ENCODE results near the gene HSF4. TPM values are rescaled to one million over a fixed set of nuclear protein-coding genes. Genes with fewer than 3 reads are reported as not detected.
A peak's percentile ranks its signal among the peaks of the same experiment; 100 is the strongest.

Gene HSF4
- total RNA-seq, 1 experiment from 2014 or later = 28.7 TPM

- DNase-seq (ENCODE audit: low read depth, low spot score) = no peak
- in situ Hi-C loops (cut with HindIII; ENCODE audit: low pct_unique_long_range_greater_than_20kb, low sequenced_read_pairs) = no loop called here
Measured at GRCh38 chr16:67190448-67191399, 26.2 kb downstream of the HSF4 start.

- in situ Hi-C loops (cut with HindIII; ENCODE audit: low pct_unique_long_range_greater_than_20kb, low sequenced_read_pairs) = no loop called here
- no peak for DNase-seq (ENCODE audit: low read depth, low spot score)
Measured at GRCh38 chr16:67191411-67191994, 27.0 kb downstream of the HSF4 start.

GRCh38 chr16:67191995-67192681 lies 27.6 kb downstream of the HSF4 start, which contains the start of gene E2F4:
Gene E2F4, plus strand, starts transcription at chr16:67192155. Its CDS starts 73 bp downstream, at chr16:67192228.
- in situ Hi-C loops (cut with HindIII; ENCODE audit: low pct_unique_long_range_greater_than_20kb, low sequenced_read_pairs) = no loop called here

GRCh38 chr16:67192781-67193361 lies 28.3 kb downstream of the HSF4 start:
- in situ Hi-C loops (cut with HindIII; ENCODE audit: low pct_unique_long_range_greater_than_20kb, low sequenced_read_pairs) = no loop called here
- no peak for DNase-seq (ENCODE audit: low read depth, low spot score)

More at GRCh38 chr16:67191995-67192681, 27.6 kb downstream of the HSF4 start, which contains the start of gene E2F4:
- peak; percentile 88 for DNase-seq (ENCODE audit: low read depth, low spot score)

GRCh38 chr16:67193536-67193935 lies 29.0 kb downstream of the HSF4 start:
- no peak for DNase-seq (ENCODE audit: low read depth, low spot score)

GRCh38 chr16:67194260-67194659 lies 29.7 kb downstream of the HSF4 start:
- in situ Hi-C loops (cut with HindIII; ENCODE audit: low pct_unique_long_range_greater_than_20kb, low sequenced_read_pairs) = no loop called here
- no peak for DNase-seq (ENCODE audit: low read depth, low spot score)

More at GRCh38 chr16:67193536-67193935, 29.0 kb downstream of the HSF4 start:
- in situ Hi-C loops (cut with HindIII; ENCODE audit: low pct_unique_long_range_greater_than_20kb, low sequenced_read_pairs) = no loop called here

GRCh38 chr16:67195676-67196075 lies 31.1 kb downstream of the HSF4 start:
- in situ Hi-C loops (cut with HindIII; ENCODE audit: low pct_unique_long_range_greater_than_20kb, low sequenced_read_pairs) = no loop called here

GRCh38 chr16:67196881-67197280 lies 32.3 kb downstream of the HSF4 start:
- in situ Hi-C loops (cut with HindIII; ENCODE audit: low pct_unique_long_range_greater_than_20kb, low sequenced_read_pairs) = no loop called here
- no peak for DNase-seq (ENCODE audit: low read depth, low spot score)

More at GRCh38 chr16:67195676-67196075, 31.1 kb downstream of the HSF4 start:
- DNase-seq (ENCODE audit: low read depth, low spot score) = no peak

- no peak for DNase-seq (ENCODE audit: low read depth, low spot score)
- in situ Hi-C loops (cut with HindIII; ENCODE audit: low pct_unique_long_range_greater_than_20kb, low sequenced_read_pairs) = no loop called here
Measured at GRCh38 chr16:67197704-67198103, 33.2 kb downstream of the HSF4 start.

GRCh38 chr16:67198238-67198734 lies 33.7 kb downstream of the HSF4 start:
- in situ Hi-C loops (cut with HindIII; ENCODE audit: low pct_unique_long_range_greater_than_20kb, low sequenced_read_pairs) = no loop called here
- peak; percentile 75 for DNase-seq (ENCODE audit: low read depth, low spot score)

- in situ Hi-C loops (cut with HindIII; ENCODE audit: low pct_unique_long_range_greater_than_20kb, low sequenced_read_pairs) = no loop called here
- DNase-seq (ENCODE audit: low read depth, low spot score) = no peak
Measured at GRCh38 chr16:67199011-67199807, 34.7 kb downstream of the HSF4 start, which contains the start of gene ELMO3. Gene ELMO3, plus strand, starts transcription at chr16:67199131. Its CDS starts 196 bp downstream, at chr16:67199327.

GRCh38 chr16:67199808-67200198 lies 35.3 kb downstream of the HSF4 start:
- in situ Hi-C loops (cut with HindIII; ENCODE audit: low pct_unique_long_range_greater_than_20kb, low sequenced_read_pairs) = no loop called here
- no peak for DNase-seq (ENCODE audit: low read depth, low spot score)

GRCh38 chr16:67200491-67200890 lies 35.9 kb downstream of the HSF4 start:
- in situ Hi-C loops (cut with HindIII; ENCODE audit: low pct_unique_long_range_greater_than_20kb, low sequenced_read_pairs) = no loop called here
- no peak for DNase-seq (ENCODE audit: low read depth, low spot score)

GRCh38 chr16:67201411-67202345 lies 37.1 kb downstream of the HSF4 start:
- in situ Hi-C loops (cut with HindIII; ENCODE audit: low pct_unique_long_range_greater_than_20kb, low sequenced_read_pairs) = no loop called here
- DNase-seq (ENCODE audit: low read depth, low spot score) = no peak

- DNase-seq (ENCODE audit: low read depth, low spot score) = no peak
- in situ Hi-C loops (cut with HindIII; ENCODE audit: low pct_unique_long_range_greater_than_20kb, low sequenced_read_pairs) = no loop called here
Measured at GRCh38 chr16:67202426-67202825, 37.9 kb downstream of the HSF4 start.

- in situ Hi-C loops (cut with HindIII; ENCODE audit: low pct_unique_long_range_greater_than_20kb, low sequenced_read_pairs) = no loop called here
- DNase-seq (ENCODE audit: low read depth, low spot score) = no peak
Measured at GRCh38 chr16:67202956-67203493, 38.5 kb downstream of the HSF4 start.

Measured in SK-MEL-5 (cell line).